AG09309 (cell line): ENCODE data around the gene FAM171A2.

Experiments used
- DNase-seq: peaks from one replicate; pipeline ENCODE4 v3.0.0-alpha.2; 2010; ENCODE audit warnings: low read depth
- H3K4me3 ChIP-seq: 2 replicates; pipeline ENCODE4 v1.5.1; 2011; ENCODE audit warnings: mild to moderate bottlenecking, low read depth, low read length, moderate library complexity; ENCODE audit not compliant: control insufficient read depth
- TF ChIP-seq, protein P1 (sequence below): IDR thresholded peaks from 2 replicates; pipeline ENCODE4 v1.5.1; 2011; ENCODE audit warnings: mild to moderate bottlenecking, low read depth, low read length, inconsistent platforms; ENCODE audit not compliant: insufficient read depth, control insufficient read depth; ENCODE audit errors: missing control alignments

Gene FAM171A2

GRCh38 chr17:44384281-44384822 lies 20.7 kb upstream of the FAM171A2 start:
- DNase-seq: no peak
- TF ChIP-seq, protein P1, sequence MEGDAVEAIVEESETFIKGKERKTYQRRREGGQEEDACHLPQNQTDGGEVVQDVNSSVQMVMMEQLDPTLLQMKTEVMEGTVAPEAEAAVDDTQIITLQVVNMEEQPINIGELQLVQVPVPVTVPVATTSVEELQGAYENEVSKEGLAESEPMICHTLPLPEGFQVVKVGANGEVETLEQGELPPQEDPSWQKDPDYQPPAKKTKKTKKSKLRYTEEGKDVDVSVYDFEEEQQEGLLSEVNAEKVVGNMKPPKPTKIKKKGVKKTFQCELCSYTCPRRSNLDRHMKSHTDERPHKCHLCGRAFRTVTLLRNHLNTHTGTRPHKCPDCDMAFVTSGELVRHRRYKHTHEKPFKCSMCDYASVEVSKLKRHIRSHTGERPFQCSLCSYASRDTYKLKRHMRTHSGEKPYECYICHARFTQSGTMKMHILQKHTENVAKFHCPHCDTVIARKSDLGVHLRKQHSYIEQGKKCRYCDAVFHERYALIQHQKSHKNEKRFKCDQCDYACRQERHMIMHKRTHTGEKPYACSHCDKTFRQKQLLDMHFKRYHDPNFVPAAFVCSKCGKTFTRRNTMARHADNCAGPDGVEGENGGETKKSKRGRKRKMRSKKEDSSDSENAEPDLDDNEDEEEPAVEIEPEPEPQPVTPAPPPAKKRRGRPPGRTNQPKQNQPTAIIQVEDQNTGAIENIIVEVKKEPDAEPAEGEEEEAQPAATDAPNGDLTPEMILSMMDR: no peak
- H3K4me3 ChIP-seq: no peak overlapping the region

DNA sequence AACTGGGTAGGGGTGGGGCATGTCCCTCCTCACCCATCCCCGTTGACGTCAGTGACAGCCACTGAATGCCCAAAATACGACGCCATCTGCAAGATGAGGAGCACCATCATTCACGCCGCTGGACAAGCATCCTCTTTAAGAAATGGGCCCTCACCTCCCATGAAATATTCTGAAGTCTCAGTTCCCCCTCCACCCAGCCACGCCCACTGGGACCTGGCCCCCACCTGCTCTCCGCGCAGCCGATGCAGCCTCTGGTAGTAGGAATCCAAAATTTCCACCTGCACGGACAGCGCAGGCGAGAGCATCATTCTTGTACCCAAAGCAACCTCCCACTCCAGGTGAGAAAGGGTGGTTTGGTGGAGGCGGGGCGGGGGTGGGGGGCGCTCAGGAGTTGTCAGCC lies 20.2 kb upstream of the FAM171A2 start:
- no peak for DNase-seq
- TF ChIP-seq, protein P1: no peak
- no peak overlapping the region for H3K4me3 ChIP-seq

DNA sequence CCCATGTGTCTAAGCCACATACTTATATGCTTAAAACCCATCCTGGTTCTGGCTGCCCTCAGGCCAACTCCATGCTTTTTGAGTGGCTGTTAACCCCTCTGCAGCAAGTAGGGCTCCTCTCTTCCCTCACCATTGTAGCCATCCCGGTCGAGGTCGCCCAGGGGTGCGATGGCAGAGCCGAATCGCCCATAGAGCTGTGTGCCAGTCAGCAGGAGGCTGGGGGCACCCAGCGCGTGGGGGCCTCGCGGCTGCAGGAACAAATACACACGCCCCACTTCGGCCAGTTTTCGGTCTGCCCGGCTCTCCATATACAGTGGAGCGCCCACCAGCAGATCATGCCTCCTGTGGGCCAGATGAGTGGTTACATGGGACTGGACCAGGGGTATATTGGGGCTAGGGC lies 19.7 kb upstream of the FAM171A2 start:
- DNase-seq: no peak
- TF ChIP-seq, protein P1: no peak
- H3K4me3 ChIP-seq: no peak overlapping the region

DNA sequence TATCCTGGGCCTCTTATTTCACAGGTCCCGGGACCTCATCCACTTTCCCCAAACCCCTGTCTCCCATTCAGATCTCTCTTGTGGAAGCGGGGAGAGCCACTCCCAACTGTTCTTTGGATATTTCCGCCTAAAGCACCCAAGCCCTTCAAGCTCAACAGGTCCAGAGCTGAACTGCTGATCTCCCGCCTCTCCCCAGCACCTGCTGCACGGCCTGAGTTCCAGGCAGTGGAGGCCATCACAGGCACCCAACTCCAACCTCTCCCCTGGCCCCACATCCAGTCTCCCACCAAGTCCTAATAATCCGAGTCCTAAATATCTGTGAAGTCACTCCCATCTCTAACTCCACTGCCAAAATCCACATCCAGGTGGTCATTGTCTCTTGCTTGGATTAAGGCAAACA lies 19.3 kb upstream of the FAM171A2 start:
- no peak for DNase-seq
- TF ChIP-seq, protein P1: no peak
- H3K4me3 ChIP-seq: no peak overlapping the region

DNA sequence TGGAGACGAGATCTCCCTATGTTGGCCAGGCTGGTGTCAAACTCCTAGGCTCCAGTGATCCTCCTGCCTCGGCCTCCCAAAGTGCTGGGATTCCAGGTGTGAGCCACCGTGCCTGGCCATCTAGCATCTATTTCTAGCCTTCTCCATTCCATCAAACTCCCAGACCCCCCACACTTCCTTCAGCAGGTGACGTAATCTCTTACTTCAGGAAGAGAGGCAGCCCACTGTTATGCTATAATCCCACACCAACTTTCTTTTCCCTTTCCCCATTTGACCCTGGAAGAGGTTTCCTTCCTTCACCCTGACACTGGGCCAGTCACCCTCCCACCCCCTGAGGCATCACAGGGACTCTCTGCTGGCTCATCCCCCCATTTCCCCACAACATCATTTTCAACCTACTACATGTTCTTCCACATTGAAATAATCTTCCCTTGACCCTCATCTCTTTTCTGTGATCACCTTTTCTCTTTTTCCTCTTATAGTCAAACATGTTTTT lies 18.2 kb upstream of the FAM171A2 start:
- DNase-seq: no peak

DNA sequence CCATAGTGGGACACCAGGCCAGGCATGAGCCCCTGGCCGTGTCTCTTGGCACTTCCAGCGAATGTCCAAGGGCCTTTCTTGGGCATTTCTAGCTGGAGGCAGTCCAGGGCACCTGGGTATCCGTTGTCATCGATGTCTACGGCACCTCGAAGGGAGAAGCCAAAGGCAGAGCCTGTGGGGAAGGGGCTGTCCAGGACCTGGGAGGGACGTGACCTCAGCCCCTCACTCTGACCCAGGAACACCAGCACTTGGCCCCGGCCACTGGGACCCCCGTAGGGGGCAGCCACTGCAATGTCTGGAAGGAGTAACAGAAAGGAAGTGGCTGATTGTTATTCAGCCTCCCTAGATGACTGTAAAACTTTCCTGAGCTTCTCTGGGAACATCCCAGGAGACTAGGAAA lies 17.1 kb upstream of the FAM171A2 start:
- DNase-seq: no peak
- no peak overlapping the region for H3K4me3 ChIP-seq
- TF ChIP-seq, protein P1: no peak

More for the DNA sequence above, 18.2 kb upstream of the FAM171A2 start:
- TF ChIP-seq, protein P1: no peak
- no peak overlapping the region for H3K4me3 ChIP-seq
